A549 (cell line): ENCODE data around the gene TEX52. TPM values are rescaled to one million over a fixed set of nuclear protein-coding genes. Genes with fewer than 3 reads are reported as not detected.

Experiments used
- ATAC-seq, 2 experiments: fragments of 200-7000 bp in 1 of 2; fragments of >200 bp in 1 of 2; cut with Nextera tagmentation in 1 of 2; cut with Tn5 transposase in 1 of 2; 3 replicates each; pipeline versions ENCODE4 v1.8.0 to v1.9.1; 2018 to 2020; ENCODE audit warnings: mild to moderate bottlenecking in 1 of 2, moderate library complexity in 1 of 2
- CTCF ChIA-PET: fragments of 300-600 bp; sonication (Branson Sonifier 250); formaldehyde crosslinking; extraction: SDS; loops from one replicate; lab custom pipeline; 2021; ENCODE audit warnings: antibody characterized with exemption, inconsistent platforms; lab: Yijun Ruan, JAX
- POLR2A ChIA-PET: fragments of 350-600 bp; formaldehyde crosslinking; extraction: SDS; loops from one replicate; lab custom pipeline; 2021; ENCODE audit warnings: antibody characterized with exemption, inconsistent platforms; lab: Yijun Ruan, JAX
- DNase-seq, 2 experiments: peaks; one replicate each; pipeline versions ENCODE4 v3.0.0 to v3.0.0-alpha.2; 2011 to 2016; ENCODE audit warnings: low read depth in 1 of 2, low spot score in 1 of 2
- FAIRE-seq: peaks from 2 replicates; lab custom pipeline; 2011; peaks lifted over from hg19 to GRCh38; lab: Jason Lieb, UNC
- H3K27ac ChIP-seq, 2 experiments: fragments of >200 bp; sonication (Bioruptor Twin); formaldehyde crosslinking; 3 replicates each; pipeline ENCODE4 v1.5.1; 2016 to 2017
- H3K4me1 ChIP-seq: fragments of >200 bp; sonication (Bioruptor Twin); formaldehyde crosslinking; 3 replicates; pipeline ENCODE4 v1.6.1; 2016
- H3K4me2 ChIP-seq: fragments of >200 bp; sonication (Bioruptor Twin); formaldehyde crosslinking; 3 replicates; pipeline ENCODE4 v1.6.1; 2016
- H3K4me3 ChIP-seq: fragments of >200 bp; sonication (Bioruptor Twin); formaldehyde crosslinking; 3 replicates; pipeline ENCODE4 v1.5.1; 2016
- H3K9me3 ChIP-seq: fragments of >200 bp; sonication (Bioruptor Twin); formaldehyde crosslinking; 3 replicates; pipeline ENCODE4 v1.6.1; 2016
- ATOH8 ChIP-seq: fragments of 250-450 bp; sonication (Bioruptor Pico); IDR thresholded peaks from 2 replicates; pipeline ENCODE4 v1.5.0; 2020; ENCODE audit warnings: low read depth, mild to moderate bottlenecking, moderate library complexity
- BCL3 ChIP-seq: fragments of >200 bp; sonication (Bioruptor Twin); formaldehyde crosslinking; IDR thresholded peaks from 3 replicates; pipeline ENCODE4 v1.6.1; 2016
- BHLHE40 ChIP-seq: IDR thresholded peaks from 2 replicates; pipeline ENCODE4 v1.6.1; 2012; ENCODE audit warnings: low read depth, low read length, inconsistent platforms
- CTCF ChIP-seq: fragments of >200 bp; sonication (Bioruptor Twin); formaldehyde crosslinking; IDR thresholded peaks from 3 replicates; pipeline ENCODE4 v1.5.1; 2016
- EP300 ChIP-seq, 2 experiments: fragments of >200 bp; sonication (Bioruptor Twin); formaldehyde crosslinking; IDR thresholded peaks; 2 replicates in 1 of 2; 3 replicates in 1 of 2; pipeline ENCODE4 v1.6.1; 2016 to 2017
- FOSB ChIP-seq: fragments of 250-450 bp; sonication (Bioruptor Pico); IDR thresholded peaks from 2 replicates; pipeline ENCODE4 v1.5.0; 2020; ENCODE audit warnings: mild to moderate bottlenecking, moderate library complexity
- FOSL2 ChIP-seq, 2 experiments: fragments of 450-650 bp in 1 of 2; fragments of >200 bp in 1 of 2; sonication (Bioruptor Twin) in 1 of 2; formaldehyde crosslinking; IDR thresholded peaks; 2 replicates each; pipeline versions ENCODE4 v1.5.0 to v1.6.1; 2016 to 2020; ENCODE audit warnings: mild to moderate bottlenecking in 1 of 2, moderate library complexity in 1 of 2
- HES2 ChIP-seq: fragments of >200 bp; sonication (Bioruptor Twin); formaldehyde crosslinking; IDR thresholded peaks from 2 replicates; pipeline ENCODE4 v1.6.1; 2016
- JUN ChIP-seq, 2 experiments: fragments of >200 bp; sonication (Bioruptor Twin); formaldehyde crosslinking; IDR thresholded peaks; 2 replicates in 1 of 2; 3 replicates in 1 of 2; pipeline ENCODE4 v1.6.1; 2016 to 2017
- KDM5A ChIP-seq: fragments of 200-600 bp; sonication (generic); IDR thresholded peaks from 2 replicates; pipeline ENCODE4 v1.6.1; 2016; ENCODE audit warnings: antibody characterized with exemption, mild to moderate bottlenecking
- MAFK ChIP-seq: fragments of 450-650 bp; IDR thresholded peaks from 2 replicates; pipeline ENCODE4 v1.6.1; 2014; ENCODE audit not compliant: partially characterized antibody
- NFE2L2 ChIP-seq: fragments of 150-350 bp; conservative IDR thresholded peaks from 2 replicates; pipeline ENCODE4 v1.6.1; 2014; ENCODE audit warnings: low read length
- NPAS2 ChIP-seq: fragments of 250-450 bp; sonication (Bioruptor Pico); IDR thresholded peaks from 2 replicates; pipeline ENCODE4 v1.8.0; 2022; ENCODE audit warnings: mild to moderate bottlenecking, moderate library complexity, borderline replicate concordance
- PBX3 ChIP-seq: IDR thresholded peaks from 2 replicates; pipeline ENCODE4 v1.6.1; 2012
- PHF8 ChIP-seq: fragments of 200-600 bp; sonication (generic); IDR thresholded peaks from 2 replicates; pipeline ENCODE4 v1.6.1; 2016; ENCODE audit warnings: low read depth, mild to moderate bottlenecking, antibody characterized with exemption, moderate library complexity, borderline replicate concordance
- POLR2AphosphoS2 ChIP-seq: conservative IDR thresholded peaks from 2 replicates; pipeline ENCODE4 v1.6.1; 2012; ENCODE audit warnings: low read length, improper control_type of control experiment, inconsistent platforms
- RAD21 ChIP-seq, 2 experiments: fragments of >200 bp in 1 of 2; sonication (Bioruptor Twin) in 1 of 2; formaldehyde crosslinking in 1 of 2; IDR thresholded peaks in 1 of 2; conservative IDR thresholded peaks in 1 of 2; 2 replicates in 1 of 2; 3 replicates in 1 of 2; pipeline ENCODE4 v1.6.1; 2012 to 2018; ENCODE audit warnings: inconsistent platforms in 1 of 2
- RFX5 ChIP-seq: fragments of 450-650 bp; IDR thresholded peaks from 2 replicates; pipeline ENCODE4 v1.7.1; 2014; ENCODE audit warnings: antibody characterized with exemption, mild to moderate bottlenecking, moderate library complexity
- RNF2 ChIP-seq: fragments of 200-600 bp; sonication (generic); IDR thresholded peaks from 2 replicates; pipeline ENCODE4 v1.6.1; 2016; ENCODE audit warnings: low read depth, mild to moderate bottlenecking, antibody characterized with exemption, moderate library complexity, borderline replicate concordance
- SMC3 ChIP-seq: fragments of >200 bp; sonication (Bioruptor Twin); formaldehyde crosslinking; IDR thresholded peaks from 3 replicates; pipeline ENCODE4 v1.6.1; 2018; ENCODE audit warnings: inconsistent platforms
- SREBF2 ChIP-seq: fragments of 450-650 bp; IDR thresholded peaks from 2 replicates; pipeline ENCODE4 v1.6.1; 2014; ENCODE audit warnings: mild to moderate bottlenecking, moderate library complexity
- TP53 ChIP-seq: fragments of 250-450 bp; sonication (Bioruptor Pico); IDR thresholded peaks from 2 replicates; pipeline ENCODE4 v1.5.0; 2021; ENCODE audit warnings: mild to moderate bottlenecking, moderate library complexity
- USF2 ChIP-seq: fragments of 450-650 bp; IDR thresholded peaks from 2 replicates; pipeline ENCODE4 v1.6.1; 2014; ENCODE audit warnings: antibody characterized with exemption
- ZC3H11A ChIP-seq: fragments of 450-650 bp; IDR thresholded peaks from 2 replicates; pipeline ENCODE4 v1.6.1; 2014; ENCODE audit warnings: antibody characterized with exemption, mild to moderate bottlenecking
- ZNF302 ChIP-seq: fragments of 250-450 bp; sonication (Bioruptor Pico); IDR thresholded peaks from 2 replicates; pipeline ENCODE4 v1.9.0; 2021; ENCODE audit warnings: inconsistent platforms, mild to moderate bottlenecking, moderate library complexity
- ZSCAN20 ChIP-seq: fragments of 250-450 bp; sonication (Bioruptor Pico); IDR thresholded peaks from 2 replicates; pipeline ENCODE4 v1.8.0; 2022; ENCODE audit warnings: mild to moderate bottlenecking, moderate library complexity
- WGBS: methylation state at CpG from one replicate; pipeline ENCODE4 v1.1.6; 2017; ENCODE audit errors: missing lambda C conversion rate; 5-methylcytosine and 5-hydroxymethylcytosine counted together
- polyA plus RNA-seq, 4 experiments: library from polyadenylated mRNA; depleted of rRNA in 3 of 4; stranded (reverse); fragments of >200 nt; fragmentation: RNase III in 1 of 4; extraction: RNeasy Plus Mini Kit Qiagen cat#74134 plus additional on column Dnase treatment in 1 of 4; gene quantifications; 2 replicates in 3 of 4; 3 replicates in 1 of 4; pipeline ENCODE4 v1.2.3, GENCODE V29; 2011 to 2017

TEX52 gene
- polyA plus RNA-seq, 2 of the 4 experiments (the other 2 are of a cell fraction) = not detected

- no peak overlapping the region for H3K4me3 ChIP-seq
- ChIA-PET POLR2A (no interaction called here), CTCF (interaction anchor here (0.8 to 2.5 kb wide), 4 partner anchors 13 to 86 kb away, joined by 3 to 13 read pairs (median 4); no protein-coding TSS in a partner anchor)
- no peak overlapping the region for H3K4me2 ChIP-seq
- no peaks in the 10 kb centered on the region for H3K4me1 ChIP-seq
- ATAC-seq (no peak; a peak in 1 of 6 replicates), FAIRE-seq (no peak), DNase-seq (no peak)
- WGBS = 82% methylated on average over 2 of the region's 2 CpGs
- no peaks in the 10 kb centered on the region for H3K9me3 ChIP-seq
- TF ChIP-seq CTCF (no peak), ZC3H11A (no peak), NFE2L2 (no peak), RFX5 (no peak), ZNF302 (CRISPR knock-in tag) (no peak), EP300 (IDR thresholded peaks at IDR 0.05) (no peak), BCL3 (no peak), SMC3 (no peak), BHLHE40 (no peak), NPAS2 (CRISPR knock-in tag) (no peak), FOSB (CRISPR knock-in tag) (no peak), USF2 (no peak), ATOH8 (CRISPR knock-in tag) (no peak), SREBF2 (no peak)
- H3K27ac ChIP-seq = no peak overlapping the region
Measured at GRCh38 chr12:2858334-2858733, 1.5 kb upstream of the TEX52 start.

GRCh38 chr12:2857576-2857975 is 737 bp upstream of the TEX52 start:
- no peaks in the 10 kb centered on the region for H3K9me3 ChIP-seq
- no peak overlapping the region for H3K4me2 ChIP-seq
- ChIA-PET CTCF (interaction anchor here (0.8 to 2.5 kb wide), 4 partner anchors 12 to 87 kb away, joined by 3 to 13 read pairs (median 4); no protein-coding TSS in a partner anchor), POLR2A (no interaction called here)
- H3K4me3 ChIP-seq = no peak overlapping the region
- no peak overlapping the region for H3K27ac ChIP-seq
- H3K4me1 ChIP-seq = no peaks in the 10 kb centered on the region
- ATAC-seq (no peak), FAIRE-seq (no peak), DNase-seq (no peak)
- 93% methylated on average over 7 of the region's 7 CpGs for WGBS
- TF ChIP-seq PHF8 (no peak), POLR2AphosphoS2 (0 out of 2 replicates have a peak, but pooled peaks have one; percentile 37), JUN (IDR thresholded peaks at IDR 0.05) (0 out of 5 replicates have a peak, but pooled peaks of 1 of the 2 experiments have one; percentile 27)

- Histone ChIP-seq H3K4me2 (no peak overlapping the region), H3K27ac (no peak overlapping the region), H3K4me3 (no peak overlapping the region)
- peak; percentile 43 to 51; a peak in 3 of 6 replicates for ATAC-seq
- DNase-seq = no peak
- CTCF ChIA-PET = interaction anchor here (1.2 to 3.0 kb wide), 2 partner anchors 10 to 72 kb away, joined by 3 to 13 read pairs; no protein-coding TSS in a partner anchor
- TF ChIP-seq TP53 (CRISPR knock-in tag) = no peak
- TF ChIP-seq MAFK = no peak
- no peak for TF ChIP-seq RNF2
- TF ChIP-seq KDM5A = no peak
- TF ChIP-seq HES2 = no peak
- TF ChIP-seq POLR2AphosphoS2 = no peak
- no peak for TF ChIP-seq ZSCAN20 (CRISPR knock-in tag)
- TF ChIP-seq PBX3 = no peak
- TF ChIP-seq FOSL2 (IDR thresholded peaks at IDR 0.05) = no peak
- TF ChIP-seq FOSL2 (CRISPR knock-in tag; IDR thresholded peaks at IDR 0.05) = no peak
- no peak for TF ChIP-seq RAD21 (conservative IDR thresholded peaks at IDR 0.05 in 1 of 2, IDR thresholded peaks at IDR 0.05 in 1 of 2)
- TF ChIP-seq, all 56 proteins: peak for 0
- Histone ChIP-seq H3K9me3 (no peaks in the 10 kb centered on the region), H3K4me1 (no peaks in the 10 kb centered on the region)
- POLR2A ChIA-PET = no interaction called here
- no peak for FAIRE-seq
- 86% methylated on average over 3 of the region's 3 CpGs for WGBS
Measured at GRCh38 chr12:2856051-2856450, 788 bp downstream of the TEX52 start.
